K562 treated with DMSO at 1 percent for 12 hours (cell line): ENCODE data around the gene CYBC1. TPM values are rescaled to one million over a fixed set of nuclear protein-coding genes. Genes with fewer than 3 reads are reported as not detected.

ENCODE experiments used
- total RNA-seq: library from RNA; unstranded; fragments of 300-600 nt; gene quantifications from 2 replicates; pipeline ENCODE4 v1.2.3, GENCODE V29; 2022; ENCODE audit not compliant: insufficient read depth

The CYBC1 gene
- 61.3 and 80.2 TPM in 2 replicates for total RNA-seq

DNA sequence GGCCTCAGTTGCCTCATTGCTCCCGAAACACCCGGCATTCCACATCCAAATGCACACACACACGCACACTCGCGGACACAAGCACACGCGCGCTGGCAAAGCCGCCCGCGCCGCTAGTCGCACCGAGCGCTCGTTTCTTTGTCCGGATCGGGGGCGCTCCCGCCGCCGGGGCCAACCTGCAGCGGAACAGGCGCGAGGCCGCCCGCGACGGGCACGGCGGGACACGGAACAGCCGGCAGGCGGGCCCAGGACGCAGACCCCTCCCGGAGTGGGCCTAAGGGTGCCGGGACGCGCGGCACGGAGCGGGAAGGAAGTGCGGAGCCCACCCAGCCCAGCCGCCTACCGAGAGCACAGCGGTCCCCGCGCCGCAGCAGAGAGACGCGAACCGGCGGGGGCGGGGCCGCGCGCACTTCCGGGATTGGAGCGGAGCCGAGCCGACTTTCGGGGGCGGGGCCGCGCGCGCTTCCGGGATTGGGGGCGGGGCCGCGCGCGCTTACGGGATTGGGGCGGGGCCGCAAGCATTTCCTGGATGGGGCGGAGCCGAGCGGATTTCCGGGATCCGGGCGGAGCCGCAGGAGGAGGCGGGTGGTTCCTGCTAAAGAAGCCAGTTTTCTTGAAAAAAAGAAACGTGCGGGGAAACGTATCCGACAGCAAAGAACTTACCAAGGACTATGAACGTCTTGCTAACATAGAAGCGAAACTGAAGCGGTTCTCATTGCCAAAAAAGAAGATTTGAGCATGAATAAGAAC, at the start of gene CYBC1:
TSS of gene CYBC1 (minus strand) at position 396 of the 750 bp plus-strand sequence. CDS start 1,498 bp downstream, outside the sequence.

DNA sequence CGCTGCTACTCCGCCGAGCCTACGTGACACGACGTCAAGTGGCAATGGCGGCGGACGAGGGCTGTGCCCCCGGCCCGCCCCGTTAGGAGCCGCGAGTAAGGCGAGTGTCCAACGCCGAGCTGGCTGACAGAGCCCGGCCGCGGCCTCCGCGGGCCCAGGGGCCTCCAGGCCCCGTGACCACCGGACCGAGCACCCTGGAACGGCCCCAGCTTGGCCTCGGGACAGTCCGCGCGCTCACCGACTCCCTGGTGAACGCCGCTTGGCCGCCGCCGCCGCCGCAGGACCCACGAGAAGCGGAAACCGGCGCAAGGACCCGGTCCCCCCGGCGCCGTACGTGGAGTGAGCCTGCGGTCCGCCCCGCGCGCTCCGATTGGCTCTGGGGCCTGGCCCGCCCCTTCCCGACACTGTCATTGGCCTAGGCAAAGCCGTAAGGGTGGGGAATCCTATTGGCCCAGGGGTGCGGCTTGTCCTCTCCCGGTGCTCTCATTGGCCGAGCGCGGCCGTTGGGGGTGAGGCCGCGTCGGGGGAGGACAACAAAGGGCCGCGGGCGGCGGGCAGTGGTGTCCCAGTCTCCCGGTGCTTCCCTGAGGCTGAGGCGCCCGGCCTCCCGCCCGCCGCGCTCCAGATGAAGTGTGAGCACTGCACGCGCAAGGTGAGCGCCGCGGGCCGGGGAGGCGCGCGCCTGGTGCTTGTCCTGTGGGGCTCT, 7.8 kb upstream of the CYBC1 start, which contains the start of gene NARF:
TSS of gene NARF (plus strand) at position 563 of the 706 bp plus-strand sequence. CDS start at position 626, 63 bp downstream.

DNA sequence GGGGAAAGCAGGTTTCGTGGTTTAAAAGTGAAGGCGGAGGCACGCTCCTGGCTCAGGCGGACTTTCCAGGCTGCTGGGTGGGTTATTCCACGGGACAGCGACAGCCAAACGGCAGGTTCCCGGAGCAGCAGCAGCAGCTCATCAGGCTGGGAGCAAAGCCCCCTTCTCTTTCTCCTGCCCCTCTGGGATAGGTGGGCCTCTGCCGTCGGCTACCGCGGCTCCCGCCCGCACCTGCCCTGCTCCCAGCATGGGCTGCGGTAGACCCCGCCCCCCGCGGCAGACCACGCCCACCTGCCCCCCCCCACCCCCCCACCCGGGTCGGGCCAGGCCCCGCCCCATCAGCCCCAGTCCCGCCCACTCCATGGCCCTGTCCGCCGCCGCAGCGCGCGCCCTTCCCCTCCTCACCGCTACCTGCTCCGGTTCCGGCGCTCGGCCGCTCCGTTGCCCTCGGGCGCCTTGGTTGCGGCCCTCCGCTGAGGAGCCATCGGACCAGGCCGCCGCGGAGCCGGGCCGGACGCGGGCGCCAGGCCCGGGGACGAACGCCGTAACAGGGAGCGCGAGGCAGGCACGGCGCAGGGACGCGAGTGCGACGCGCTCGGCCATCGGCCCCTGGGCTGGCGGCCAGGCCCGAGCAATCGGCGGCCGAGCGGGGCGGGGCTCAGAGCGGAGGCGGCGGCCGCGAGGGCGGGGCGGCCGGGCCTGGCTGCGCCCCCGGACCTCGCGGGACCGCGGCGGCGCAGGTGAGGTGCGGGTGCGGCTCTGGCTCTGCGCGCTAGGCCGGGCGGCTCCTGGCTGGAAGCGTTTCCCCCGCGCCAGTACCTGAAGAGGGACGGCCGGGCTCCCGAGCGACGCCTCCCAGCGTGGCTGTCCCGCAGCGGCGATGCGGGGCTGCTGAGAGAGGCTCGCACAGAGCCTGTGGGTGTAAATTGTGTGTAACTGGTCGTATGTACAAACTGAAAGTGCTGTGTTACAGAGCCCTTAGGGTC, 32.3 kb downstream of the CYBC1 start, which contains the start of the genes HEXD and OGFOD3:
TSS of gene HEXD (plus strand) at position 347 of the 986 bp plus-strand sequence. CDS start 1,453 bp downstream, outside the sequence.
TSS of gene OGFOD3 (minus strand) at position 586 of the 986 bp plus-strand sequence. CDS start at position 485, 101 bp downstream.

Other genes starting within 250 kb of the CYBC1 start
- 10.5 and 13.8 TPM in 2 replicates for gene CCDC57, start 237.9 kb downstream of the CYBC1 start, total RNA-seq
- gene SLC16A3, start 221.7 kb downstream of the CYBC1 start, total RNA-seq: 1.8 and 2.6 TPM in 2 replicates
- gene CSNK1D, start 177.1 kb downstream of the CYBC1 start, total RNA-seq: 99.2 and 164 TPM in 2 replicates
- not detected in 2 replicates for gene CD7, start 133.1 kb downstream of the CYBC1 start, total RNA-seq
- not detected in 2 replicates for gene SECTM1, start 117.0 kb downstream of the CYBC1 start, total RNA-seq
- gene TEX19, start 91.5 kb downstream of the CYBC1 start, total RNA-seq: 2.0 and 2.3 TPM in 2 replicates
- gene UTS2R, start 79.0 kb downstream of the CYBC1 start, total RNA-seq: not detected in 2 replicates
- 25.8 and 26.3 TPM in 2 replicates for gene HEXD, start 32.4 kb downstream of the CYBC1 start, total RNA-seq
- 17.0 and 29.9 TPM in 2 replicates for gene OGFOD3, start 32.2 kb downstream of the CYBC1 start, total RNA-seq
- 421 and 447 TPM in 2 replicates for gene NARF, start 8.0 kb upstream of the CYBC1 start, total RNA-seq
- gene FOXK2, start 69.0 kb upstream of the CYBC1 start, total RNA-seq: 23.5 and 62.6 TPM in 2 replicates
- gene WDR45B, start 197.7 kb upstream of the CYBC1 start, total RNA-seq: 22.9 and 55.0 TPM in 2 replicates
- gene RAB40B, start 247.9 kb upstream of the CYBC1 start, total RNA-seq: 3.6 and 7.4 TPM in 2 replicates